ENCODE results near the gene FGF11.
A peak's percentile ranks its signal among the peaks of the same experiment; 100 is the strongest.
"Not testable (repeated sequence)": the region's sequence is repeated elsewhere in the genome, so short reads cannot be mapped to it uniquely, and the experiment has no call there.

The FGF11 gene

GRCh38 chr17:7481842-7482741 is 42.8 kb downstream of the FGF11 start:
- not testable (repeated sequence) for DNase-seq

GRCh38 chr17:7482742-7483088 is 43.4 kb downstream of the FGF11 start:
- not testable (repeated sequence) for DNase-seq

GRCh38 chr17:7483255-7484066 is 44.1 kb downstream of the FGF11 start:
- DNase-seq = peak; percentile 76

- DNase-seq = peak; percentile 65
Observed at GRCh38 chr17:7484067-7484918, 45.0 kb downstream of the FGF11 start, which contains the start of gene POLR2A. TSS of gene POLR2A (plus strand) at chr17:7484366.

- DNase-seq = no peak
Observed at GRCh38 chr17:7484919-7485377, 45.6 kb downstream of the FGF11 start.

GRCh38 chr17:7486181-7486580 is 46.9 kb downstream of the FGF11 start:
- DNase-seq = no peak

- DNase-seq = no peak
Observed at GRCh38 chr17:7490144-7490543, 50.8 kb downstream of the FGF11 start.

- no peak for DNase-seq
Observed at GRCh38 chr17:7491583-7491982, 52.3 kb downstream of the FGF11 start.

GRCh38 chr17:7493941-7494340 is 54.6 kb downstream of the FGF11 start:
- DNase-seq = no peak

All from DMS153 (cell line).